AG08396 (cell line): ENCODE data around the gene PADI4.
"Not testable (repeated sequence)": the region's sequence is repeated elsewhere in the genome, so short reads cannot be mapped to it uniquely, and the experiment has no call there.

ENCODE experiments used
- DNase-seq: peaks from one replicate; pipeline ENCODE4 v3.0.0; 2012; ENCODE audit warnings: low spot score, mixed read lengths

Gene PADI4

GRCh38 chr1:17314491-17314971 lies 6.5 kb downstream of the PADI4 start:
- no peak for DNase-seq

GRCh38 chr1:17315542-17316130 lies 7.6 kb downstream of the PADI4 start:
- no peak for DNase-seq

- DNase-seq = no peak
Measured at GRCh38 chr1:17316704-17317103, 8.7 kb downstream of the PADI4 start.

- DNase-seq = no peak
Measured at GRCh38 chr1:17318262-17318661, 10.3 kb downstream of the PADI4 start.

- no peak for DNase-seq
Measured at GRCh38 chr1:17319561-17320350, 11.8 kb downstream of the PADI4 start.

GRCh38 chr1:17321857-17322390 lies 13.9 kb downstream of the PADI4 start:
- not testable (repeated sequence) for DNase-seq

GRCh38 chr1:17328855-17329254 lies 20.9 kb downstream of the PADI4 start:
- no peak for DNase-seq

- DNase-seq = no peak
Measured at GRCh38 chr1:17329610-17330009, 21.6 kb downstream of the PADI4 start.

GRCh38 chr1:17330856-17331255 lies 22.9 kb downstream of the PADI4 start:
- no peak for DNase-seq

- DNase-seq = no peak
Measured at GRCh38 chr1:17333081-17333480, 25.1 kb downstream of the PADI4 start.

GRCh38 chr1:17335821-17336710 lies 28.1 kb downstream of the PADI4 start:
- DNase-seq = peak; percentile 61

GRCh38 chr1:17338706-17339493 lies 30.9 kb downstream of the PADI4 start:
- DNase-seq = no peak

- DNase-seq = no peak
Measured at GRCh38 chr1:17339521-17339920, 31.5 kb downstream of the PADI4 start.

- DNase-seq = no peak
Measured at GRCh38 chr1:17340358-17340757, 32.4 kb downstream of the PADI4 start.

- DNase-seq = no peak
Measured at GRCh38 chr1:17342014-17342441, 34.0 kb downstream of the PADI4 start.

- DNase-seq = not testable (repeated sequence)
Measured at GRCh38 chr1:17345506-17345905, 37.5 kb downstream of the PADI4 start.

- no peak for DNase-seq
Measured at GRCh38 chr1:17346046-17346789, 38.2 kb downstream of the PADI4 start.

GRCh38 chr1:17347769-17348592 lies 40.0 kb downstream of the PADI4 start:
- DNase-seq = peak; percentile 32

GRCh38 chr1:17348593-17349234 lies 40.7 kb downstream of the PADI4 start:
- no peak for DNase-seq
